HL-60 (cell line): ENCODE measurements around the gene SSR2.

Source experiments
- POLR2AphosphoS5 ChIP-seq: IDR thresholded peaks from 2 replicates; pipeline ENCODE4 v1.6.1; 2012; ENCODE audit warnings: low read depth
- TF ChIP-seq, protein P1 (sequence below): IDR thresholded peaks from one replicate; pipeline ENCODE4 v1.5.1; 2011; ENCODE audit warnings: low read length, control low read depth, inconsistent platforms; ENCODE audit not compliant: insufficient read depth
- TF ChIP-seq, protein P2 (sequence below): IDR thresholded peaks from 2 replicates; pipeline ENCODE4 v1.6.1; 2012; ENCODE audit warnings: low read depth; ENCODE audit not compliant: insufficient replicate concordance

DNA sequence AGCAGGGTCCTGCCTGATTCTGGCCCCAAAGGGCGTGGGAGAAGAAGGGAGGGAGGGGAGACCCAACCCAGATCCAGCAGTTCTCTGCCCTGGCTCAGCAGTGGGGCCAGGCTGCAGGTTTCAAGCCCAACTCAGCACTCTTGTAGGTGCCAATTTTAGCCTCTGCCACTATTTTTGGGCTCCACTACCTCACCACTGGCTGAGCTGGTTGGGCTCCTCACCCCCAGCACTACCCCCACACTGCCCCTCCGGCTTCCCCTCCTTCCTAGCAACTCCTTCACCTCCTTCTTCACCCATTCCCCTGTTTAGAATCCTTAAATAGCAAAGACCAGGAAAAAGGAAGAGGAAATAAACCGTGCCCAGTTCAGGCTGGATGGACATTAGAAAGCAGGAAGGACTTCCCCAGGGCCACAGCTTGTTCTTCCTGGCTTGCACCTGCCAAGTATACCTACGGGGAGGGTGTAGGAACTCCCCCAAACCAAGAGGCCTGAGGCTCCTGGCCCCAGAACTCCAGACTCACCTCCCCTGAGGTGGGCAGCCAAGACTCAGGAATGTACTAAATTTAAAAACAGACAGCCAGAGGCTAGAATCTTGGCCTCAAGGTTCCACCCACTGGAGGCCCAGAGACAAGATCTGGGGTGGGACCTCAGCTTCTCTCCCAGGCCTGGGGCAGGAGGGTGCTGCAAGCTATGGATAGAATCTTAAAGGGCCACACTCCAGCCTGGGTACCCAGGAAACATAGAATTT is 41.0 kb downstream of the SSR2 start:
- TF ChIP-seq, protein P1, sequence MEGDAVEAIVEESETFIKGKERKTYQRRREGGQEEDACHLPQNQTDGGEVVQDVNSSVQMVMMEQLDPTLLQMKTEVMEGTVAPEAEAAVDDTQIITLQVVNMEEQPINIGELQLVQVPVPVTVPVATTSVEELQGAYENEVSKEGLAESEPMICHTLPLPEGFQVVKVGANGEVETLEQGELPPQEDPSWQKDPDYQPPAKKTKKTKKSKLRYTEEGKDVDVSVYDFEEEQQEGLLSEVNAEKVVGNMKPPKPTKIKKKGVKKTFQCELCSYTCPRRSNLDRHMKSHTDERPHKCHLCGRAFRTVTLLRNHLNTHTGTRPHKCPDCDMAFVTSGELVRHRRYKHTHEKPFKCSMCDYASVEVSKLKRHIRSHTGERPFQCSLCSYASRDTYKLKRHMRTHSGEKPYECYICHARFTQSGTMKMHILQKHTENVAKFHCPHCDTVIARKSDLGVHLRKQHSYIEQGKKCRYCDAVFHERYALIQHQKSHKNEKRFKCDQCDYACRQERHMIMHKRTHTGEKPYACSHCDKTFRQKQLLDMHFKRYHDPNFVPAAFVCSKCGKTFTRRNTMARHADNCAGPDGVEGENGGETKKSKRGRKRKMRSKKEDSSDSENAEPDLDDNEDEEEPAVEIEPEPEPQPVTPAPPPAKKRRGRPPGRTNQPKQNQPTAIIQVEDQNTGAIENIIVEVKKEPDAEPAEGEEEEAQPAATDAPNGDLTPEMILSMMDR = no peak
- TF ChIP-seq, protein P2, sequence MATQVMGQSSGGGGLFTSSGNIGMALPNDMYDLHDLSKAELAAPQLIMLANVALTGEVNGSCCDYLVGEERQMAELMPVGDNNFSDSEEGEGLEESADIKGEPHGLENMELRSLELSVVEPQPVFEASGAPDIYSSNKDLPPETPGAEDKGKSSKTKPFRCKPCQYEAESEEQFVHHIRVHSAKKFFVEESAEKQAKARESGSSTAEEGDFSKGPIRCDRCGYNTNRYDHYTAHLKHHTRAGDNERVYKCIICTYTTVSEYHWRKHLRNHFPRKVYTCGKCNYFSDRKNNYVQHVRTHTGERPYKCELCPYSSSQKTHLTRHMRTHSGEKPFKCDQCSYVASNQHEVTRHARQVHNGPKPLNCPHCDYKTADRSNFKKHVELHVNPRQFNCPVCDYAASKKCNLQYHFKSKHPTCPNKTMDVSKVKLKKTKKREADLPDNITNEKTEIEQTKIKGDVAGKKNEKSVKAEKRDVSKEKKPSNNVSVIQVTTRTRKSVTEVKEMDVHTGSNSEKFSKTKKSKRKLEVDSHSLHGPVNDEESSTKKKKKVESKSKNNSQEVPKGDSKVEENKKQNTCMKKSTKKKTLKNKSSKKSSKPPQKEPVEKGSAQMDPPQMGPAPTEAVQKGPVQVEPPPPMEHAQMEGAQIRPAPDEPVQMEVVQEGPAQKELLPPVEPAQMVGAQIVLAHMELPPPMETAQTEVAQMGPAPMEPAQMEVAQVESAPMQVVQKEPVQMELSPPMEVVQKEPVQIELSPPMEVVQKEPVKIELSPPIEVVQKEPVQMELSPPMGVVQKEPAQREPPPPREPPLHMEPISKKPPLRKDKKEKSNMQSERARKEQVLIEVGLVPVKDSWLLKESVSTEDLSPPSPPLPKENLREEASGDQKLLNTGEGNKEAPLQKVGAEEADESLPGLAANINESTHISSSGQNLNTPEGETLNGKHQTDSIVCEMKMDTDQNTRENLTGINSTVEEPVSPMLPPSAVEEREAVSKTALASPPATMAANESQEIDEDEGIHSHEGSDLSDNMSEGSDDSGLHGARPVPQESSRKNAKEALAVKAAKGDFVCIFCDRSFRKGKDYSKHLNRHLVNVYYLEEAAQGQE = no peak
- TF ChIP-seq POLR2AphosphoS5 = no peak
